GM18517 (cell line): Measurements from ENCODE around the gene AIG1.
A peak's percentile ranks its signal among the peaks of the same experiment; 100 is the strongest.

Experiments
- ATAC-seq: cut with Tn5 transposase; IDR thresholded peaks from one replicate; pipeline ENCODE4 v1.9.1; 2021; ENCODE audit warnings: mild to moderate bottlenecking, moderate library complexity; ENCODE audit not compliant: unreplicated experiment

AIG1 gene

GRCh38 chr6:143356101-143356880, 295.6 kb downstream of the AIG1 start:
- ATAC-seq = no peak

- no peak for ATAC-seq
These were observed 296.5 kb downstream of the AIG1 start for GRCh38 chr6:143357152-143357551.

- ATAC-seq = no peak
These were observed 297.0 kb downstream of the AIG1 start for GRCh38 chr6:143357561-143358255.

- no peak for ATAC-seq
These were observed 301.0 kb downstream of the AIG1 start for GRCh38 chr6:143361536-143362191.

- no peak for ATAC-seq
These were observed 301.5 kb downstream of the AIG1 start for GRCh38 chr6:143362192-143362558.

GRCh38 chr6:143363299-143363698, 302.6 kb downstream of the AIG1 start:
- ATAC-seq = no peak

DNA sequence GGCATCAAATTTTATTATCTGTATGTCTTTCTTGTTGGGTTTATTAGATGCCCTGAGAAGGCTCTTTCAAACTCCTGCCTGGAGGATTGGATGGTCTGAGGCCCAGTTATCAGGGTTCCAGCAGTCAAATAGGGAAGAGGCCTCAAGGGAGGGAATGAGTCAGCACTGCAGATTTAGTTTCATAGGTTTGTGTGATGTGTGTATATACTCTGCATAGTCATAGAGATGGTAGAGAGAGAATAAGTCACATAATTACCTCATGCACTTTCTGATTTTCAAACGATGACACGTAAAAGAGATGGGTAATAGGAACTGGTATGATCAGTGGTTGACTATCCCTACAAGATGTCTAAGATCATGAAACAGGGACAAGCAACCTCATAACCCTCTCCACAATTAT, 307.7 kb downstream of the AIG1 start:
- peak; percentile 99 for ATAC-seq

GRCh38 chr6:143369971-143370370, 309.3 kb downstream of the AIG1 start:
- no peak for ATAC-seq

GRCh38 chr6:143370812-143371370, 310.2 kb downstream of the AIG1 start:
- ATAC-seq = no peak

DNA sequence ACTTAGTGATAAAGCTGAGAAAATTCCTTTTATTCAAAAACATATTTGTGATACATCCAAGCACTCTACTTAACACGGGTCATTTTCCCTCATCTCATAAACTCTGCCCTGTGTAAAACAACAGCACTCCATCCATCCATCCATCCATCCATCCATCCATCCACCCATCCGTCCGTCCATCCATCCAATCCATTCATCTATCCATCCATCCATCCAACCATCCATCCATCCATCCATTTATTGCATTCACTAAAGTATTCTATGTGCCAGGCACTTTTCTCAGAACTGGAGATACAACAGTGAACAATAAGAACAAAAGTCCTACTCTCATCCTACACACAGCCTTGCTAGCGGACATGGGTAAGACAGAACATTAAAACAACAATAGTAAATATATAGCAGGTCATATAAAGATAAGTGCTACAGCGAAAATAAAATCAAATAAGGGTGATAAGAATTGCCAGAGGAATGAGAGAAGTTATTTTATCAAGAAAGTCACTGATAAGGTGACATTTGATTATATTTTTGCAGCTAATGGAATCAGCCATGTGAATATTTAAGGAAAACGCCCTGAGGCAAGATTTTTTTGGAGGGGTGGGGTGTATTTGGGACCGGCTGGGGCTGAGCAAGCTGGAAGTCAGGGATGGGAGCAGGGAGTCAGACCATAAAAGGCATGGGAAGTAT, 311.7 kb downstream of the AIG1 start:
- no peak for ATAC-seq

DNA sequence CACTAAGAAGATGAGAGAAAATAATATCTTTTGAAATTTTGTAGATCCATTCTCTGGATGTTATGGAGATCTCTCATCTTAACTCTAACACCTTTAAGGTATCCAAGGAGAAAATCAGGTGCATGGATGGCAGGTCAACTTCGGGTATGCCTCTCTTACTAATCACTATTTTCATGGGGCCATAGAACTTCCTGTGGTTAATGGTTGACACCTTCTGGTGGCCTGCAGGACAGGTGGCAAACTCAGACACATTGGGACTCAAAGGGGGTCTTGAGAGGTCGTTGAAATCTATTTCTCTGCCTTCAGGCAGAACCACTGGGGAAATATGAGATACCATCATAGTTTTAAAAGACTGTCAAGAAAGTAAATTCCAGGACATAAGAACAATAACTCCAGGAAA, 313.3 kb downstream of the AIG1 start:
- no peak for ATAC-seq

DNA sequence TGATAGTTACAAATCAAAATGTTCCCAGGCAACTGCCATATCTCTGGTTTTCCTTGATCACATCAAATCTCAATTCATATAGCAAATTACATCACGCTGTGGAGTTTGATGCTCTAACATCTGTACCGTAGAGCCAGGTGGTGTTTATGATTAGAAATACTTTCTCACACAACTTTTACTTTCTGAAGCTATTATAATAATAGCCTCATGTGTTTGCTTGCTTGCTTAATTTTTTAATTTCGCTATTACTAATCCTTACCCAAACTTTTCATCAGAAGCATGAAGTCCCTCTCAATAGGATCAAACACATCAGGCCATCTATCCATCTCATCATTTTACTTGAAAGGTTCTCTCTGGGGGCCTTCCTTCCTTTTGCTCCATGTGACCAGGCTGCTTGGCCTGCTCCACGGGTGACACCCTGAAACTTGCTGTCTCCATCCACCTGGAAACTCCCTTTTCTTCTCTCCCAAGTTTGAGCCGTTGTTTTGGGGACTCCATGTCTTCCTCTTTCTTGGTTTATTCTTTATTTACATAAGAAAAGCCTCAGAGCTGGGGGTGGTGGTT, 314.4 kb downstream of the AIG1 start:
- no peak for ATAC-seq

DNA sequence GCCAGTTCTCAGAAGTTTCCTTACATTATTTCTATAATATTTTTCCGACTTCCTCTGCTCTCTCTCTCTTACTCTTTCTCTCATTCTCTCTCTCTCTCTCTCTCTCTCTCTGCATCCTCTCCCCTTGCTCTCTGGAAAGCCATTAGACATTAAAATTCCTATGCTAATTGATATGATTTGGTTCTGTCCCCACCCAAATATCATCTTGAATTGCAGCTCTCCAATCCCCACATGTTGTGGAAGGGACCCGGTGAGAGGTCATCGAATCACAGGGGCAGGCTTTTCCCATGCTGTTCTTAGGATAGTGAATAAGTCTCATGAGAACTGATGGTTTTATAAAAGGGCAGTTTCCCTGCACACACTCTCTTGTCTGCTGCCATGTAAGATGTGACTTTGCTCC, 315.7 kb downstream of the AIG1 start:
- no peak for ATAC-seq

GRCh38 chr6:143376861-143377260, 316.2 kb downstream of the AIG1 start:
- ATAC-seq = no peak

DNA sequence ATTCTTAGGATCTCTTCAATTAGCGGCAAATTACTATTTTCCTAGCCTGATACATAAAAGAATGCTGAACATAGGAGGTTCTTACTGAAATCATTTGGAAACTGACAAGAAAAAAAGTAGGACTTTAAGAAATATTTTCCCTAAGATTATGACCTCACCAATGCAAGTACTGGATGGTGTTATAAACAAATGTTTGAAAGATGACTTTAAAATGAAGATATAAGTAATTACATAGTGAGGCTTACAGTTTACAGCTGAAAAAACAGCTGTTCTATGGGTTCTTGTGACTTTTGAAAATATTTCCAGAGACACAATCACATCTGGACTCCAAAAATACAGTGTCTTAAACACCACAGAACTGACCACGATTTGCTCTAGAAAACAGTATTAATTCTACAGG, 324.9 kb downstream of the AIG1 start:
- ATAC-seq = no peak

DNA sequence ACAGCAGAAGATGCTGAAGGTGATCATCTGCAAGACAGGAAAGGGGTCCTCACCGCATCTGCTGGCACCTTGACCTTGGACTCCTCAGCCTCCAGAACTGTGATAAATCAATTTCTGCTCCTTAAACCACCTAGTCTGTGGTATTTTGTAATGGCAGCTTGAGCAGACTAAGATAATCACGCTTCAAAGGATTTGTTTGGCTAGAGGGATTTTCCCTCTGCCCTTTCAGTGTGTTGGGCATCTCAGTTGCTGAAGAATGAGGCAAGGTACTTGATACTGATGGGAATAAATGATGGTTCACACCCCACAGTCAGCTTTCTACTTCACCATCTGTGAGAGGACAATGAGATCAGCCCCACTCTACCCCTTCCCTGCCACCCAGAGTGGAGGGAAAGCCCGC, 329.6 kb downstream of the AIG1 start:
- no peak for ATAC-seq
